ENCODE results near the gene SAMD4A.

Gene SAMD4A

GRCh38 chr14:54829486-54830224, 262.7 kb downstream of the SAMD4A start:
- ChIA-PET POLR2A (no interaction called here), CTCF (no interaction called here)
- DNase-seq (ENCODE audit: extremely low spot score) = no peak

DNA sequence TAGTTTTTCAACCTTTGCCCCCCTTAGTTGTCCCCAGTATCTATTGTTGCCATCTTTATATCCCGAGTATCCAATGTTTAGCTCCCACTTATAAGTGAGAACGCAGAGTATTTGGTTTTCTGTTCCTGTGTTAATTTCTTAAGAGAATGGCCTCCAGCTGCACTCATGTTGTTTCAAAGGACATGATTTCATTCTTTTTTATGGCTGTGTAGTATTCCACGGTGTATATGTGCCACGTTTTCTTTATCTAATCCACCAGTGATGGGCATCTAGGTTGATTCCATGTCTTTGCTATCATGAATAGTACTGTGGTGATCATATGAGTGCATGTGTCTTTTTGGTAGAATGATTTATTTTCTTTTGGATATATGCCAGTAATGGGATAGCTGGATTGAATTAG, 263.7 kb downstream of the SAMD4A start:
- POLR2A ChIA-PET = no interaction called here

More at GRCh38 chr14:54829486-54830224, 262.7 kb downstream of the SAMD4A start:
- TF ChIP-seq ARNT (IDR thresholded peaks at IDR 0.05) = no peak
- no peak for TF ChIP-seq PKNOX1 (IDR thresholded peaks at IDR 0.05)
- no peak for TF ChIP-seq SUZ12 (IDR thresholded peaks at IDR 0.05)
- TF ChIP-seq ELF4 (IDR thresholded peaks at IDR 0.05) = no peak
- no peak for TF ChIP-seq LEF1 (IDR thresholded peaks at IDR 0.05; ENCODE audit: borderline replicate concordance)
- no peak for TF ChIP-seq L3MBTL2 (conservative IDR thresholded peaks at IDR 0.05)
- TF ChIP-seq BHLHE40 (IDR thresholded peaks at IDR 0.05; ENCODE audit: borderline replicate concordance) = no peak
- TF ChIP-seq FOXA1 (IDR thresholded peaks at IDR 0.05) = no peak

GRCh38 chr14:54834081-54834480, 267.2 kb downstream of the SAMD4A start:
- CTCF ChIA-PET = no interaction called here
- POLR2A ChIA-PET = no interaction called here
- no peak for TF ChIP-seq BHLHE40 (IDR thresholded peaks at IDR 0.05; ENCODE audit: borderline replicate concordance)
- no peak for TF ChIP-seq CTBP1 (IDR thresholded peaks at IDR 0.05; ENCODE audit: borderline replicate concordance)
- TF ChIP-seq L3MBTL2 (conservative IDR thresholded peaks at IDR 0.05) = no peak
- TF ChIP-seq ARNT (IDR thresholded peaks at IDR 0.05) = no peak
- no peak for TF ChIP-seq ELF4 (IDR thresholded peaks at IDR 0.05)
- no peak for TF ChIP-seq PKNOX1 (IDR thresholded peaks at IDR 0.05)
- no peak for TF ChIP-seq HDGF (IDR thresholded peaks at IDR 0.05; ENCODE audit: borderline replicate concordance)
- DNase-seq (ENCODE audit: extremely low spot score) = no peak

More for the DNA sequence above, 263.7 kb downstream of the SAMD4A start:
- CTCF ChIA-PET = no interaction called here
- DNase-seq (ENCODE audit: extremely low spot score) = no peak
- TF ChIP-seq TARDBP (IDR thresholded peaks at IDR 0.05) = no peak
- TF ChIP-seq ZNF384 (IDR thresholded peaks at IDR 0.05) = no peak
- no peak for TF ChIP-seq L3MBTL2 (conservative IDR thresholded peaks at IDR 0.05)
- no peak for TF ChIP-seq LEF1 (IDR thresholded peaks at IDR 0.05; ENCODE audit: borderline replicate concordance)
- no peak for TF ChIP-seq CTBP1 (IDR thresholded peaks at IDR 0.05; ENCODE audit: borderline replicate concordance)

- DNase-seq (ENCODE audit: extremely low spot score) = no peak
- no peak for TF ChIP-seq FOXK2 (IDR thresholded peaks at IDR 0.05)
- TF ChIP-seq HDGF (IDR thresholded peaks at IDR 0.05; ENCODE audit: borderline replicate concordance) = no peak
- TF ChIP-seq SUZ12 (IDR thresholded peaks at IDR 0.05) = no peak
- TF ChIP-seq NFRKB (IDR thresholded peaks at IDR 0.05) = no peak
- no peak for TF ChIP-seq FOXM1 (IDR thresholded peaks at IDR 0.05; ENCODE audit: borderline replicate concordance)
- TF ChIP-seq BHLHE40 (IDR thresholded peaks at IDR 0.05; ENCODE audit: borderline replicate concordance) = no peak
- no peak for TF ChIP-seq TARDBP (IDR thresholded peaks at IDR 0.05)
- TF ChIP-seq CTBP1 (IDR thresholded peaks at IDR 0.05; ENCODE audit: borderline replicate concordance) = no peak
- no peak for TF ChIP-seq LEF1 (IDR thresholded peaks at IDR 0.05; ENCODE audit: borderline replicate concordance)
- no peak for TF ChIP-seq L3MBTL2 (conservative IDR thresholded peaks at IDR 0.05)
- no peak for TF ChIP-seq FOXA1 (IDR thresholded peaks at IDR 0.05)
- TF ChIP-seq ELF4 (IDR thresholded peaks at IDR 0.05) = no peak
- TF ChIP-seq SP1 (IDR thresholded peaks at IDR 0.05) = no peak
- TF ChIP-seq PKNOX1 (IDR thresholded peaks at IDR 0.05) = no peak
- no peak for TF ChIP-seq ARNT (IDR thresholded peaks at IDR 0.05)
- no peak for TF ChIP-seq ZNF384 (IDR thresholded peaks at IDR 0.05)
- CTCF ChIA-PET = no interaction called here
- POLR2A ChIA-PET = no interaction called here
Measured at GRCh38 chr14:54834727-54835126, 267.8 kb downstream of the SAMD4A start.

- no peak for DNase-seq (ENCODE audit: extremely low spot score)
- POLR2A ChIA-PET = no interaction called here
- TF ChIP-seq L3MBTL2 (conservative IDR thresholded peaks at IDR 0.05) (no peak), NFRKB (IDR thresholded peaks at IDR 0.05) (no peak), CTBP1 (IDR thresholded peaks at IDR 0.05; ENCODE audit: borderline replicate concordance) (no peak), LEF1 (IDR thresholded peaks at IDR 0.05; ENCODE audit: borderline replicate concordance) (no peak), ARNT (IDR thresholded peaks at IDR 0.05) (no peak), SUZ12 (IDR thresholded peaks at IDR 0.05) (no peak), ELF4 (IDR thresholded peaks at IDR 0.05) (no peak), SP1 (IDR thresholded peaks at IDR 0.05) (no peak), TARDBP (IDR thresholded peaks at IDR 0.05) (no peak), PKNOX1 (IDR thresholded peaks at IDR 0.05) (no peak), HDGF (IDR thresholded peaks at IDR 0.05; ENCODE audit: borderline replicate concordance) (no peak), FOXA1 (IDR thresholded peaks at IDR 0.05) (no peak), BHLHE40 (IDR thresholded peaks at IDR 0.05; ENCODE audit: borderline replicate concordance) (no peak), ZNF384 (IDR thresholded peaks at IDR 0.05) (no peak), FOXM1 (IDR thresholded peaks at IDR 0.05; ENCODE audit: borderline replicate concordance) (no peak), FOXK2 (IDR thresholded peaks at IDR 0.05) (no peak)
- CTCF ChIA-PET = no interaction called here
Measured at GRCh38 chr14:54836231-54836630, 269.3 kb downstream of the SAMD4A start.

All from HEK293T (cell line).